ENCODE results near the gene ITGB1BP2. TPM values are rescaled to one million over a fixed set of nuclear protein-coding genes. Genes with fewer than 3 reads are reported as not detected.
"Not testable (repeated sequence)": the region's sequence is repeated elsewhere in the genome, so short reads cannot be mapped to it uniquely, and the experiment has no call there.

The ITGB1BP2 gene
- total RNA-seq, 1 donor from 2014 or later: 0.52 TPM

DNA sequence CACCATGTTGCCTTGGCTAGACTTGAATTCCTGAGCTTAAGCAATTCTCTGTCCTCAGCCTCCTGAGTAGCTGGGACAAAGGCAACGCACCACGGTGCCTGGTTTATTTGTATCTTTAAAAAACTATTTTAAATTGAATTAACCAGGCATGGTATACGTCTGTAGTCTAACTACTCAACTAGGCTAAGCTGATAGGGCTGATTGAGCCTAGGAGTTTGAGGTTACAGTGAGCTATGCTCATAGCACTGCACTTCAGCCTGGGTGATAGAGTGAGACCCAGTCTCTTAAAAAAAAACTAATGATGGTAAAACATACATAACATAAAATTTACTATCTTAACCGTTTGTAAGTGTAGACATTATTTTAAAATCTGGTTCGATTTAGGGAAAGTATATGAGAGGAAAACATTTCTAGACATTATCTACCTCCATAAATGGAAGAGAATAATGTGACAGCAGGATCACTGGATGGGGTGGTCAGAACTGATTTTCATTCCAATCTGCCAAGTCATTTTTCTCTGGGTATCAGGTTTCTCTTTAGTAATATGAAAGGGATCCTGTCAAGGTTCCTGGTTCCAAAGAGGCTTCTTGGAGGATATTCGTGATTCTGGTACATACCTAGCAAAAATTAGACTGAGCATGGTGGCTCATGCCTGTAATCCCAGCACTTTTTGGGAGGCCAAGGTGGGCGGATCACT, 8.7 kb upstream of the ITGB1BP2 start:
- TF ChIP-seq, protein P1, sequence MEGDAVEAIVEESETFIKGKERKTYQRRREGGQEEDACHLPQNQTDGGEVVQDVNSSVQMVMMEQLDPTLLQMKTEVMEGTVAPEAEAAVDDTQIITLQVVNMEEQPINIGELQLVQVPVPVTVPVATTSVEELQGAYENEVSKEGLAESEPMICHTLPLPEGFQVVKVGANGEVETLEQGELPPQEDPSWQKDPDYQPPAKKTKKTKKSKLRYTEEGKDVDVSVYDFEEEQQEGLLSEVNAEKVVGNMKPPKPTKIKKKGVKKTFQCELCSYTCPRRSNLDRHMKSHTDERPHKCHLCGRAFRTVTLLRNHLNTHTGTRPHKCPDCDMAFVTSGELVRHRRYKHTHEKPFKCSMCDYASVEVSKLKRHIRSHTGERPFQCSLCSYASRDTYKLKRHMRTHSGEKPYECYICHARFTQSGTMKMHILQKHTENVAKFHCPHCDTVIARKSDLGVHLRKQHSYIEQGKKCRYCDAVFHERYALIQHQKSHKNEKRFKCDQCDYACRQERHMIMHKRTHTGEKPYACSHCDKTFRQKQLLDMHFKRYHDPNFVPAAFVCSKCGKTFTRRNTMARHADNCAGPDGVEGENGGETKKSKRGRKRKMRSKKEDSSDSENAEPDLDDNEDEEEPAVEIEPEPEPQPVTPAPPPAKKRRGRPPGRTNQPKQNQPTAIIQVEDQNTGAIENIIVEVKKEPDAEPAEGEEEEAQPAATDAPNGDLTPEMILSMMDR (conservative IDR thresholded peaks at IDR 0.05; ENCODE audit: low read depth, low read length): no peak
- no peak for DNase-seq (ENCODE audit: low read depth)

DNA sequence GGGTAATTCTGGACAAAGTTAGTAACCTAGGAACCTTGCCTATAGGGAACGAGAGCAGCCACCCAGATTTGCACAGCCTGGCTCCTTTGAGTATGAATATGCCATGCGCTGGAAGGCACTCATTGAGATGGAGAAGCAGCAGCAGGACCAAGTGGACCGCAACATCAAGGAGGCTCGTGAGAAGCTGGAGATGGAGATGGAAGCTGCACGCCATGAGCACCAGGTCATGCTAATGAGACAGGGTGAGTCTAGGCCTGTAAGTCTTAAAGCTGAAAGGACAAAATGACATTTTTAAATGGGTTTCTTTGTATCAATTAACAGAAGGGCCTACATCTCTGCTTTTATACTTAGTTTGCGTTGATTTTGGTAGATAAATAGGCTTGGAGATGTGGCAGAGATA, 4.7 kb upstream of the ITGB1BP2 start:
- TF ChIP-seq, protein P1 (conservative IDR thresholded peaks at IDR 0.05; ENCODE audit: low read depth, low read length): no peak
- no peak for DNase-seq (ENCODE audit: low read depth)
- H3K4me3 ChIP-seq (ENCODE audit: low read depth, low read length): no peak overlapping the region

More for the DNA sequence above, 8.7 kb upstream of the ITGB1BP2 start:
- H3K4me3 ChIP-seq (ENCODE audit: low read depth, low read length): no peak overlapping the region

DNA sequence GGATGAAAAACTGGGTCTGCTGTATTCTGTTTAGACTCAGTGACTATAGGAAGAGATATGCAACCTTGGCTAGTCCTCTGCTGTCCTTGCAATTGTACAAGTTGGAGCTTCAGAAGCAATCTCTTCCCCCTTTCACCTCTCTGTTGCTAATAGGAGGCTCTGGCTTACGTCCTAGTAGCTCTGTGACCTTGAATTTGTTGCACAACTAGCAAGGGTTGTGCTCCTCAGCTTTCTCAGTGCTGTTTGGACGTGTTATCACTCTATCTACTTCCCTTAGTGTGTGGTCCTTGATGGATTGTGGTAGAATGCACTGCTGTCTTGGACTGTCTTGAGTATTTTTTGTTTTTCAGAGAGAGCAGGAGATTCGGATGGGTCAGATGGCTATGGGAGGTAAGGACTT, 3.4 kb upstream of the ITGB1BP2 start:
- no peak overlapping the region for H3K4me3 ChIP-seq (ENCODE audit: low read depth, low read length)
- TF ChIP-seq, protein P1 (conservative IDR thresholded peaks at IDR 0.05; ENCODE audit: low read depth, low read length): no peak
- DNase-seq (ENCODE audit: low read depth): no peak

DNA sequence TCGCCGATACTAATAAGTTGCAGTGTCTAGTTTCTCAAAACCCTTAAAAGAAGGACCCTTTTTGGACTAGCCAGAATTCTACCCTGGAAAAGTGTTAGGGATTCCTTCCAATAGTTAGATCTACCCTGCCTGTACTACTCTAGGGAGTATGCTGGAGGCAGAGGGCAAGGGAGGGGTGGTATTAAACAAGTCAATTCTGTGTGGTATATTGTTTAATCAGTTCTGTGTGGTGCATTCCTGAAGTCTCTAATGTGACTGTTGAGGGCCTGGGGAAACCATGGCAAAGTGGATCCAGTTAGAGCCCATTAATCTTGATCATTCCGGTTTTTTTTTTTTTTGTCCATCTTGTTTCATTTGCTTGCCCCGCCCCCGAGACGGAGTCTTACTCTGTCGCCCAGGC, 1.5 kb upstream of the ITGB1BP2 start:
- DNase-seq (ENCODE audit: low read depth); H3K4me3 ChIP-seq (ENCODE audit: low read depth, low read length): not testable (repeated sequence)

DNA sequence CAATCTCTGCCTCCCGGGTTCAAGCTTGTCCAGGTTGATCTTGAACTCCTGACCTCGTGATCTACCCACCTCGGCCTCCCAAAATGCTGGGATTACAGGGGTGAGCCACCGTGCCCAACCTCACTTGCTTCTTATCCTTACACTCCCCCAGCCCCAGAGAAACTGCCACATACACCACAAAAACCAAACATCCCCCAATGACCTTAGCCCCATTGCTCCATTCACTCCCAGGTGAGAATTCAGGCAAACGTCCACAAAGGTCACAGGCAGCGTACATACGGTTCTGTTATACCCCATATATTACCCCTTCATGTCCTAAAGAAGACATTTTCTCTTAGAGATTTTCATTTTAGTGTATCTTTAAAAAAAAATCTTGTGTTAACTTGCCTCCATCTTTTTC, 1.1 kb upstream of the ITGB1BP2 start:
- DNase-seq (ENCODE audit: low read depth); H3K4me3 ChIP-seq (ENCODE audit: low read depth, low read length): not testable (repeated sequence)

DNA sequence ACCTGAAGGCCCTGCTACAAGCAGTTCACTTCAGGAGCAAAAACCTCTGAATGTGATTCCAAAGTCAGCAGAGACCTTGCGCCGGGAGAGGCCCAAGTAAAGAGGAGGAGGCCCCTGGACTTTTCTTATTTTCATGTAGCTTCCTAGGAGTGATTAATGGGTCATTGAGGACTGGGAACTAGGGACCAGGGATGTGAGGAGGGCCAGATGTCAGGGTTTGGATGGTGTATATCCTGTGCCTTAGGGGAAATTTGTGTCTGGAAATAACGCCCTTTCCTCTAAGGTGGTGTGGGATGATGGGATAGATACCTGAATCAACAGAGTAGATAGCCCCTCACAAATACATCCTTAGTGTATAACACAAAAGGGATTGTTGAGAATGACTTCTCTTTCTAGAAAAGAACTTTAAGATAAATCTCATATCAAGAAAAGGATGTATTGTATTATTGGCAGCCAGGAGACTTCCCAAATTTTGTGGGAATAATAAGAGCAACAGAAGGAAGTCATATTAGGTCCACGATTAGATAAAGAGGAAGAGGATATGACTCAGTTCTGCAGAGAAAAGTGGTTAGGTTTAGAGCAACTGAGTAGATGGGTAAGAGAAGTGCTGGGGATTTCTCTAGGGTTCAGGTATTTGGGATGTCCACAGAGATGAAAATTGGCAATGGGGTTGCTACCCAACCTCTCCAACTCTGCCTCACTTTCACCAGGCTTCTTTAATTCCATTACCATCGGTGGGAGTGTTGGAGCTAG, 1.1 kb downstream of the ITGB1BP2 start:
- no peak for DNase-seq (ENCODE audit: low read depth)
- H3K4me3 ChIP-seq (ENCODE audit: low read depth, low read length): no peak overlapping the region
- TF ChIP-seq, protein P1 (conservative IDR thresholded peaks at IDR 0.05; ENCODE audit: low read depth, low read length): no peak

DNA sequence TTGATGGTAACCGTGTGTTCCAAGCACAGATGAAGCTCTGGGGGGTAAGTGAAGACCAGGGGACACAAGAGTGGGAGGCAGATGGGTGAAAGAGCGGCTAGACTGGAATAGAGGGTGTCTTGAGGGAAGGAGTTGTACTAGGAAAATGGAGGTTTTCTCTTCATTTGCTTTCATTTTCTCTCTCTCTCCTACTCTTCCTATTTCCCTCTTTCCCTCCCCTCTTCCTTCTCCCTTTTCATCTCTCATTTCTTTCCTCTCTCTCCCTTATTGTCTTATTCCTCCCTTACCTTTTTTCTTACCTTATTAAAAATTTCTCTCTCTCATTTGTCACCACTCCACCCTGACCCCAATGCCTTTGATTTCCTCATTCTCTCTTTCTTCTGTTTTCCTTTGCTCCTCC, 3.0 kb downstream of the ITGB1BP2 start:
- no peak for DNase-seq (ENCODE audit: low read depth)
- TF ChIP-seq, protein P1 (conservative IDR thresholded peaks at IDR 0.05; ENCODE audit: low read depth, low read length): no peak
- H3K4me3 ChIP-seq (ENCODE audit: low read depth, low read length): no peak overlapping the region

DNA sequence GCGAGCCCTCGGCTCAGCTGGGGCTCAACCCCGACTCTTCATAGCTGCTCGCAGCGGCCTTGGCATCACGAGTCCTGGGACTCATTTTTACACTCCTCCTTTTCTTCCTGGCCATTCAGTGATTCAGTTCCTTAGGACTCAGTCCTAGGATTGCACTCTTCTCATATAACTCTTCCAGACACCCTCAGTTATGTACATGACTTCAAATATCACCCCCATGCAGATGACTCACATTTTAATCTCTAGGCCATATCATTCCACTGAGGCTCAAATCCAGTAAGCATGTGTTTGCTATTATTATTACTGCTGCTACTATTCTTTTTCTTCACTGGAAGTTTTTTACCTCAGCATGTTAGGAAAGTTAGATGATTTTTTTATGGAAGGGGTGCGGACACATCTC, 14.4 kb downstream of the ITGB1BP2 start:
- no peak for DNase-seq (ENCODE audit: low read depth)
- TF ChIP-seq, protein P1 (conservative IDR thresholded peaks at IDR 0.05; ENCODE audit: low read depth, low read length): no peak
- H3K4me3 ChIP-seq (ENCODE audit: low read depth, low read length): no peak overlapping the region

DNA sequence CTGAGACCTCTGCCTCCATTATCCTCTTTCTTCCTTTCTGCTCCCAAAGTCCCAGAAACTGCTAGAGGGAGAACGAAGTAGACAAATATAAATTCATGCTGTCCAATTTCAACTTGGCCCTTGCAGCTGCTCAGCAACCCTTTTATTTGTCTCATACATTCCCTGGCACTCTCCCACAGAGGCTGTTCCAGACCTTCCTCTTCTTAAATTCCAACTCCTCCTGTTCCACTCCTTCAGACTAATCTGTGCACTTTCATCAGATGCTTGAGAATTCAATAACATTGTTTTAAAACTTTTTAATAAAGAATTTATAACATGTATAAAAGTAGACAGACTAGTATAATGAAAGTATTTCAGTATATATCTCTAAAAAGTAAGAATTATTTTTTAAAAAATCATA, 15.4 kb downstream of the ITGB1BP2 start:
- not testable (repeated sequence) for DNase-seq (ENCODE audit: low read depth); H3K4me3 ChIP-seq (ENCODE audit: low read depth, low read length)
